ENCODE results near the gene OR52N2.

Gene OR52N2

GRCh38 chr11:5808500-5809121 is at the start of gene OR52N2:
Gene OR52N2, plus strand, starts transcription at chr11:5808924. Its CDS starts 11,412 bp downstream, at chr11:5820336.
- H3K27ac ChIP-seq, result no peak within 1 kb of the TSS
- no peak for DNase-seq (ENCODE audit: low read depth, low spot score)

GRCh38 chr11:5767056-5767455 is 41.7 kb upstream of the OR52N2 start:
- DNase-seq (ENCODE audit: low read depth, low spot score), result no peak

GRCh38 chr11:5783255-5783654 is 25.5 kb upstream of the OR52N2 start, which contains the start of gene OR52N5:
Gene OR52N5, minus strand, starts transcription at chr11:5783355. Its CDS starts 4,721 bp downstream, at chr11:5778634.
- DNase-seq (ENCODE audit: low read depth, low spot score), result no peak
- H3K27ac ChIP-seq, result no peak within 1 kb of the TSS

More at GRCh38 chr11:5767056-5767455, 41.7 kb upstream of the OR52N2 start:
- H3K27ac ChIP-seq, result no peak overlapping the region

- H3K27ac ChIP-seq, result no peak within 1 kb of the TSS
- no peak for DNase-seq (ENCODE audit: low read depth, low spot score)
Observed at GRCh38 chr11:5791165-5791564, 17.6 kb upstream of the OR52N2 start, which contains the start of gene OR52N1. Gene OR52N1, minus strand, starts transcription at chr11:5791265. Its CDS starts 2,449 bp downstream, at chr11:5788816.

- DNase-seq (ENCODE audit: low read depth, low spot score), result no peak
- no peak overlapping the region for H3K27ac ChIP-seq
Observed at GRCh38 chr11:5796541-5796940, 12.2 kb upstream of the OR52N2 start.

- H3K27ac ChIP-seq, result no peak overlapping the region
- no peak for DNase-seq (ENCODE audit: low read depth, low spot score)
Observed at GRCh38 chr11:5803982-5804381, 4.7 kb upstream of the OR52N2 start.

- H3K27ac ChIP-seq, result no peak overlapping the region
- no peak for DNase-seq (ENCODE audit: low read depth, low spot score)
Observed at GRCh38 chr11:5807580-5807979, 1.1 kb upstream of the OR52N2 start.

GRCh38 chr11:5809122-5809519 is 397 bp downstream of the OR52N2 start:
- no peak for DNase-seq (ENCODE audit: low read depth, low spot score)
- no peak overlapping the region for H3K27ac ChIP-seq

- no peak for DNase-seq (ENCODE audit: low read depth, low spot score)
- H3K27ac ChIP-seq, result no peak overlapping the region
Observed at GRCh38 chr11:5809905-5810795, 1.4 kb downstream of the OR52N2 start.

GRCh38 chr11:5815534-5815933 is 6.8 kb downstream of the OR52N2 start:
- DNase-seq (ENCODE audit: low read depth, low spot score), result no peak

GRCh38 chr11:5818245-5818886 is 9.6 kb downstream of the OR52N2 start:
- DNase-seq (ENCODE audit: low read depth, low spot score), result no peak

More at GRCh38 chr11:5815534-5815933, 6.8 kb downstream of the OR52N2 start:
- no peak overlapping the region for H3K27ac ChIP-seq

GRCh38 chr11:5831196-5831829 is 22.6 kb downstream of the OR52N2 start:
- H3K27ac ChIP-seq, result no peak overlapping the region
- no peak for DNase-seq (ENCODE audit: low read depth, low spot score)

More at GRCh38 chr11:5818245-5818886, 9.6 kb downstream of the OR52N2 start:
- no peak overlapping the region for H3K27ac ChIP-seq

GRCh38 chr11:5833446-5833845 is 24.7 kb downstream of the OR52N2 start:
- DNase-seq (ENCODE audit: low read depth, low spot score), result no peak
- H3K27ac ChIP-seq, result no peak overlapping the region

- DNase-seq (ENCODE audit: low read depth, low spot score), result no peak
- H3K27ac ChIP-seq, result no peak overlapping the region
Observed at GRCh38 chr11:5837695-5838094, 29.0 kb downstream of the OR52N2 start.

GRCh38 chr11:5841797-5842196 is 33.1 kb downstream of the OR52N2 start, which contains the start of gene OR52E6:
Gene OR52E6, minus strand, starts transcription at chr11:5841897. Its CDS starts 0 bp downstream, at chr11:5841897.
- no peak for DNase-seq (ENCODE audit: low read depth, low spot score)
- H3K27ac ChIP-seq, result no peak within 1 kb of the TSS

- no peak for DNase-seq (ENCODE audit: low read depth, low spot score)
- no peak overlapping the region for H3K27ac ChIP-seq
Observed at GRCh38 chr11:5846701-5847100, 38.0 kb downstream of the OR52N2 start.

GRCh38 chr11:5847711-5848110 is 39.0 kb downstream of the OR52N2 start:
- no peak overlapping the region for H3K27ac ChIP-seq
- DNase-seq (ENCODE audit: low read depth, low spot score), result no peak

GRCh38 chr11:5851002-5851401 is 42.3 kb downstream of the OR52N2 start:
- no peak for DNase-seq (ENCODE audit: low read depth, low spot score)
- H3K27ac ChIP-seq, result no peak overlapping the region

GRCh38 chr11:5857590-5857989 is 48.9 kb downstream of the OR52N2 start, which contains the start of gene OR52E8:
Gene OR52E8, minus strand, starts transcription at chr11:5857690. Its CDS starts 0 bp downstream, at chr11:5857690.
- DNase-seq (ENCODE audit: low read depth, low spot score), result no peak
- no peak within 1 kb of the TSS for H3K27ac ChIP-seq

- H3K27ac ChIP-seq, result no peak overlapping the region
- peak; percentile 3 for DNase-seq (ENCODE audit: low read depth, low spot score)
Observed at GRCh38 chr11:5865826-5866225, 57.1 kb downstream of the OR52N2 start.

Measured in epithelial cell of prostate (primary cell).